ENCODE measurements around the gene ZNF853.

DNA sequence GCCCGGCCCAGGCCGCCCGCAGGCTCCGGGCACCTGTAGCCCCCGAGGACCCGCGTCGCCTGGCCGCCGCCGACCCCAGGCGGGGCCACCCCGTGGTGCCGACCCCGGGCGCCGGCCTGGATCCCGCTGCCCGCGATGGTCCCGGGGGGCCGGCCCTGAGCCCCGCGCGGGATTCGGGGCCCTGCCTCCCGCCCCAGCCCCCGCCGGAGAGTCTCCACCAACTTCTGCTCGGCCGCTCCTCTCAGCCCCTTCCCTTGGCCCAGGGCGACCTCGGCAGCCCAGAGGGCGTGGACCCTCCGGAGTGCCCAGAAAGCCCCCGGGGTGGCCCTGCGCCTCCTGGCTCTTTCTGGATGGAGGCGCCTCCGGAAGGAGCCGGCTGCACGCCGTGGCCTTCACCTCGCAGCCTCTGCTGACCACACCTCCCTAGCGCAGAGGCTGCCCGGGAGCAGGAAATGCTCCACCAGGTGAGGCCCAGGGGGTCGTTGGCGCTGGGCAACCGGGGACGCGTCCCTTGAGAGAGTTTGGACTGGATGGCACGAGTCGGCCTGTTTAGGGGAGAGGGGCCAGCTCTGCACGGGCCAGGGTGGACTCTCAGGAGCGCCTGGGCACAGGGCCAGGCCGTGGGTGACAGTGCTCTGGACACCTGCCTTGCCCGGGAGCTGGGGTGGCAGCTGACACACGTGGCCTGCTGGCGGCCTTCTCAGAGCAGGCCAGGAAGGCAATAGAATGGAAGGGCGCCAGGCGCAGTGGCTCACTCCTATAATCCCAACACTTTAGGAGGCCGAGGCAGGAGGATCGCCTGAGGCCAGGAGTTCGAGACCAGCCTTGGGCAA, 529 bp downstream of the ZNF853 start:
- TF ChIP-seq EZH2 (IDR thresholded peaks at IDR 0.05; ENCODE audit: borderline replicate concordance), result no peak
- TF ChIP-seq, protein P1, sequence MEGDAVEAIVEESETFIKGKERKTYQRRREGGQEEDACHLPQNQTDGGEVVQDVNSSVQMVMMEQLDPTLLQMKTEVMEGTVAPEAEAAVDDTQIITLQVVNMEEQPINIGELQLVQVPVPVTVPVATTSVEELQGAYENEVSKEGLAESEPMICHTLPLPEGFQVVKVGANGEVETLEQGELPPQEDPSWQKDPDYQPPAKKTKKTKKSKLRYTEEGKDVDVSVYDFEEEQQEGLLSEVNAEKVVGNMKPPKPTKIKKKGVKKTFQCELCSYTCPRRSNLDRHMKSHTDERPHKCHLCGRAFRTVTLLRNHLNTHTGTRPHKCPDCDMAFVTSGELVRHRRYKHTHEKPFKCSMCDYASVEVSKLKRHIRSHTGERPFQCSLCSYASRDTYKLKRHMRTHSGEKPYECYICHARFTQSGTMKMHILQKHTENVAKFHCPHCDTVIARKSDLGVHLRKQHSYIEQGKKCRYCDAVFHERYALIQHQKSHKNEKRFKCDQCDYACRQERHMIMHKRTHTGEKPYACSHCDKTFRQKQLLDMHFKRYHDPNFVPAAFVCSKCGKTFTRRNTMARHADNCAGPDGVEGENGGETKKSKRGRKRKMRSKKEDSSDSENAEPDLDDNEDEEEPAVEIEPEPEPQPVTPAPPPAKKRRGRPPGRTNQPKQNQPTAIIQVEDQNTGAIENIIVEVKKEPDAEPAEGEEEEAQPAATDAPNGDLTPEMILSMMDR (IDR thresholded peaks at IDR 0.05; ENCODE audit: poor library complexity), result no peak
- TF ChIP-seq EZH2phosphoT487 (IDR thresholded peaks at IDR 0.05; ENCODE audit: low read depth, severe bottlenecking, unreplicated experiment), result no peak

All from hepatocyte (in vitro differentiated cells).